DND-41 (cell line): Measurements from ENCODE around the gene XRN2.

ENCODE experiments used
- CTCF ChIP-seq: IDR thresholded peaks from 2 replicates; pipeline ENCODE4 v1.5.1; 2012; ENCODE audit warnings: borderline replicate concordance, low read length, moderate library complexity, mild to moderate bottlenecking; ENCODE audit not compliant: poor library complexity, severe bottlenecking; ENCODE audit errors: extremely low read depth
- EZH2 ChIP-seq: IDR thresholded peaks from 3 replicates; pipeline ENCODE4 v1.6.1; 2012; ENCODE audit warnings: borderline replicate concordance, low read depth, mild to moderate bottlenecking, moderate library complexity, low read length, inconsistent platforms; ENCODE audit not compliant: severe bottlenecking

- no peak for TF ChIP-seq CTCF
- TF ChIP-seq EZH2, result no peak
These were observed 35.2 kb downstream of the XRN2 start for GRCh38 chr20:21338291-21338690.
